Panc1 (cell line): ENCODE data around the gene MUCL3. TPM values are rescaled to one million over a fixed set of nuclear protein-coding genes. Genes with fewer than 3 reads are reported as not detected.
A peak's percentile ranks its signal among the peaks of the same experiment; 100 is the strongest.
"Not testable (repeated sequence)": the region's sequence is repeated elsewhere in the genome, so short reads cannot be mapped to it uniquely, and the experiment has no call there.

ENCODE experiments used
- ATAC-seq: fragments of 200-7000 bp; cut with Tn5 transposase; 2 replicates; pipeline ENCODE4 v1.9.1; 2020; ENCODE audit warnings: mild to moderate bottlenecking, moderate library complexity
- BruUV-seq: library from RNA; stranded (reverse); fragments of 400-500 nt; replicated peaks from 2 replicates; lab custom pipeline; 2021; lab: Mats Ljungman, UMichigan
- CTCF ChIA-PET: fragments of 300-600 bp; sonication (Branson Sonifier 250); formaldehyde crosslinking; loops from one replicate; lab custom pipeline; 2022; ENCODE audit warnings: antibody characterized with exemption; lab: Charles Lee
- POLR2A ChIA-PET: fragments of 300-600 bp; sonication (Branson Sonifier 250); formaldehyde crosslinking; loops from one replicate; lab custom pipeline; 2022; ENCODE audit warnings: antibody characterized with exemption; lab: Charles Lee
- DNase-seq: peaks from one replicate; pipeline ENCODE4 v3.0.0-alpha.2; 2010; ENCODE audit warnings: low read depth, low spot score
- H3K27ac ChIP-seq: 2 replicates; pipeline ENCODE4 v1.5.1; 2011; ENCODE audit warnings: mild to moderate bottlenecking, low read length, inconsistent platforms
- H3K27me3 ChIP-seq: fragments of 200-500 bp; sonication (Bioruptor generic); 2 replicates; pipeline ENCODE4 v1.6.0; 2014; ENCODE audit warnings: low read length, inconsistent platforms; ENCODE audit not compliant: control insufficient read depth, insufficient read depth
- H3K36me3 ChIP-seq: fragments of 200-500 bp; sonication (Bioruptor generic); 2 replicates; pipeline ENCODE4 v1.5.1; 2014; ENCODE audit warnings: inconsistent platforms, mild to moderate bottlenecking, low read length, moderate library complexity; ENCODE audit not compliant: control insufficient read depth, insufficient read depth
- H3K4me1 ChIP-seq: 2 replicates; pipeline ENCODE4 v1.5.1; 2011; ENCODE audit warnings: inconsistent platforms, mild to moderate bottlenecking, low read length, moderate library complexity; ENCODE audit not compliant: control insufficient read depth, insufficient read depth
- H3K4me3 ChIP-seq, 2 experiments: 2 replicates each; pipeline ENCODE4 v1.5.1; 2011 to 2012; ENCODE audit warnings: low read depth in 2 of 2, low read length in 2 of 2, mild to moderate bottlenecking in 2 of 2, inconsistent platforms in 1 of 2, moderate library complexity in 1 of 2
- H3K9me3 ChIP-seq: fragments of 200-500 bp; sonication (Bioruptor generic); 2 replicates; pipeline ENCODE4 v1.5.1; 2014; ENCODE audit warnings: low read depth, mild to moderate bottlenecking, inconsistent platforms, low read length, moderate library complexity; ENCODE audit not compliant: control insufficient read depth, insufficient read depth
- CTCF ChIP-seq: fragments of 450-650 bp; IDR thresholded peaks from 2 replicates; pipeline ENCODE4 v1.5.1; 2017; ENCODE audit warnings: mild to moderate bottlenecking
- POLR2AphosphoS5 ChIP-seq: IDR thresholded peaks from 2 replicates; pipeline ENCODE4 v1.6.1; 2012; ENCODE audit warnings: mild to moderate bottlenecking, low read depth, low read length, moderate library complexity
- REST ChIP-seq, 2 experiments: IDR thresholded peaks; 2 replicates each; pipeline ENCODE4 v1.6.1; 2011 to 2012; ENCODE audit warnings: low read depth in 2 of 2, control low read depth in 1 of 2, low read length in 1 of 2, mild to moderate bottlenecking in 1 of 2, moderate library complexity in 1 of 2; ENCODE audit not compliant: insufficient read depth in 1 of 2
- SIN3A ChIP-seq: IDR thresholded peaks from 2 replicates; pipeline ENCODE4 v1.6.1; 2012; ENCODE audit warnings: low read depth, mild to moderate bottlenecking, low read length, moderate library complexity, borderline replicate concordance; ENCODE audit not compliant: insufficient read depth
- TCF7L2 ChIP-seq: IDR thresholded peaks from 2 replicates; pipeline ENCODE4 v1.6.1; 2011; ENCODE audit warnings: mild to moderate bottlenecking, low read depth, low read length, inconsistent platforms
- in situ Hi-C: cut with HindIII; loops from 2 replicates; pipeline ENCODE4 v1.10.0; 2016; ENCODE audit warnings: low sequenced_read_pairs, low pct_unique_long_range_greater_than_20kb
- intact Hi-C: fragments of 100-400 bp; cut with micrococcal nuclease; formaldehyde crosslinking; loops from one replicate; pipeline ENCODE4 v1.10.0; 2022; ENCODE audit not compliant: unreplicated experiment
- total RNA-seq: library from RNA; stranded (reverse); gene quantifications from one replicate; pipeline ENCODE4 v1.2.1, GENCODE V29; 2021; ENCODE audit not compliant: unreplicated experiment

MUCL3 gene
- total RNA-seq, 1 experiment from 2014 or later, result not detected

GRCh38 chr6:30910473-30910872 lies 30.3 kb upstream of the MUCL3 start:
- H3K27me3 ChIP-seq, DNase-seq, BruUV-seq, H3K36me3 ChIP-seq, CTCF ChIA-PET, H3K4me3 ChIP-seq, in situ Hi-C loops, POLR2A ChIA-PET, H3K27ac ChIP-seq, ATAC-seq, H3K9me3 ChIP-seq, intact Hi-C loops: not testable (repeated sequence)
- H3K4me1 ChIP-seq, result peaks cover 20% of the 10 kb centered on the region

GRCh38 chr6:30912746-30913520 lies 27.8 kb upstream of the MUCL3 start:
- no TSS peak for BruUV-seq
- H3K36me3 ChIP-seq, result no peaks in the 10 kb centered on the region
- peaks cover 20% of the 10 kb centered on the region for H3K4me1 ChIP-seq
- in situ Hi-C loops, result no loop called here
- POLR2A ChIA-PET, result interaction anchor here (0.6 to 1.1 kb wide), 3 partner anchors 31 to 213 kb away, joined by 3 to 11 read pairs (median 4); no protein-coding TSS in a partner anchor
- no peak for TF ChIP-seq REST (IDR thresholded peaks at IDR 0.05; ENCODE audit: insufficient read depth in 1 of 2, low read depth in 2 of 2, low read length in 1 of 2)
- TF ChIP-seq SIN3A, result no peak
- no peak for TF ChIP-seq TCF7L2
- no peak for TF ChIP-seq CTCF
- TF ChIP-seq POLR2AphosphoS5, result no peak
- peak overlapping the region; percentile 92 for H3K27ac ChIP-seq
- H3K27me3 ChIP-seq, result no peaks in the 10 kb centered on the region
- CTCF ChIA-PET, result interaction anchor here (0.6 to 1.8 kb wide), 12 partner anchors 63 to 463 kb away, joined by 3 to 18 read pairs (median 5); partner anchors contain the start of gene TCF19
- DNase-seq (no peak), ATAC-seq (no peak)
- H3K9me3 ChIP-seq, result no peaks in the 10 kb centered on the region
- H3K4me3 ChIP-seq, result no peak overlapping the region; a peak in 2 of 4 replicates
- intact Hi-C loops, result no loop called here

- ChIA-PET POLR2A (interaction anchor here (0.5 to 1.1 kb wide), 5 partner anchors 31 to 627 kb away, joined by 3 to 11 read pairs (median 5); no protein-coding TSS in a partner anchor), CTCF (interaction anchor here (0.5 to 1.8 kb wide), 15 partner anchors 64 to 464 kb away, joined by 3 to 18 read pairs (median 5); partner anchors contain the start of gene TCF19)
- ATAC-seq, result peak; percentile 74
- no peak for DNase-seq
- peak overlapping the region; percentile 66 to 89 for H3K4me3 ChIP-seq
- no peaks in the 10 kb centered on the region for H3K27me3 ChIP-seq
- H3K36me3 ChIP-seq, result no peaks in the 10 kb centered on the region
- no peak for TF ChIP-seq TCF7L2
- TF ChIP-seq POLR2AphosphoS5, result no peak
- TF ChIP-seq CTCF, result no peak
- TF ChIP-seq REST (IDR thresholded peaks at IDR 0.05; ENCODE audit: insufficient read depth in 1 of 2, low read depth in 2 of 2, low read length in 1 of 2), result no peak
- no peak for TF ChIP-seq SIN3A
- H3K27ac ChIP-seq, result peak overlapping the region; percentile 92
- intact Hi-C loops (loop anchor here (2.0 kb wide), 1 partner anchor 157 kb away; no protein-coding TSS in a partner anchor), in situ Hi-C loops (no loop called here)
- no peaks in the 10 kb centered on the region for H3K9me3 ChIP-seq
- BruUV-seq, result no TSS peak
- H3K4me1 ChIP-seq, result peaks cover 19% of the 10 kb centered on the region
Measured at GRCh38 chr6:30913721-30914075, 27.1 kb upstream of the MUCL3 start.
